SH-SY5Y (cell line): ENCODE data around the gene STAC3.

ENCODE experiments used
- GATA2 ChIP-seq: IDR thresholded peaks from 2 replicates; pipeline ENCODE4 v1.6.1; 2011; ENCODE audit warnings: mild to moderate bottlenecking, low read depth, low read length
- GATA3 ChIP-seq: IDR thresholded peaks from 2 replicates; pipeline ENCODE4 v1.6.1; 2011; ENCODE audit warnings: low read depth, mild to moderate bottlenecking, low read length, moderate library complexity

The STAC3 gene

DNA sequence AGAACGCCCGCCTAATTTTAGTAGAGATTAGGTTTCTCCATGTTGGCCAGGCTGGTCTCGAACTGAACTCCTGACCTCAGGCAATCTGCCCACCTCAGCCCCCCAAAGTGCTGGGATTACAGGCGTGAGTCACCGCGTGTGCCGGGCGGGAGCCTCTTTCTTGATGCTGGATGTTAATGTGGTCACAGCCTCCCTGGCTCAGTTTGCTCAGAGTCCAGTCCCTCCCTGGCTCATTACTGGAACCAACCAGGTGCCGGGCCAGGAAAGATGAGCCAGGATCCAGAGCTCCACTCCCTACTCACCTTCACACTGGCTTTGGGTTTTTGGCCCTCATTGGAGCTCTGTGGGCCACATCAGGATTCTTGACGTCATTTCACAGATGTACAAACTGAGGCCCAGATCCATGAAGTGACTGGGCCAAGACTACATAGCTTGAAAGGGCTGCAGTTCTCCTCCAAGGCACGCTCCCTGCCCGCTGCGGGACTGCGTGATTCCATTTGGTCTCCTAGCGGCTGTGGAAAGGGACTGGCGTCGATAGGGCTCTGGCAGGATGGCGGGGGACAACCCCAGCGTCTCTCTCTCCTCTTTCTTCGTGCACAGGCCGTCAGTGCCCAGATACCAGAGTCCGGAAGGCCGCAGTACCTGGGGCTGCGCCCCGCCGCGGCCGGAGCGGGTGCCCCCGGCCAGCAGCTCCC, 26.6 kb downstream of the STAC3 start:
- TF ChIP-seq GATA2 (no peak), GATA3 (no peak)

GRCh38 chr12:57223191-57224165, 27.5 kb downstream of the STAC3 start:
- TF ChIP-seq GATA2: no peak
- no peak for TF ChIP-seq GATA3

GRCh38 chr12:57222286-57223190, 28.4 kb downstream of the STAC3 start:
- TF ChIP-seq GATA3: no peak
- no peak for TF ChIP-seq GATA2

GRCh38 chr12:57221169-57221917, 29.6 kb downstream of the STAC3 start:
- TF ChIP-seq GATA2 (no peak), GATA3 (no peak)

GRCh38 chr12:57220770-57221168, 30.2 kb downstream of the STAC3 start:
- TF ChIP-seq GATA2 (no peak), GATA3 (no peak)

GRCh38 chr12:57219993-57220754, 30.8 kb downstream of the STAC3 start:
- TF ChIP-seq GATA3: no peak
- no peak for TF ChIP-seq GATA2

DNA sequence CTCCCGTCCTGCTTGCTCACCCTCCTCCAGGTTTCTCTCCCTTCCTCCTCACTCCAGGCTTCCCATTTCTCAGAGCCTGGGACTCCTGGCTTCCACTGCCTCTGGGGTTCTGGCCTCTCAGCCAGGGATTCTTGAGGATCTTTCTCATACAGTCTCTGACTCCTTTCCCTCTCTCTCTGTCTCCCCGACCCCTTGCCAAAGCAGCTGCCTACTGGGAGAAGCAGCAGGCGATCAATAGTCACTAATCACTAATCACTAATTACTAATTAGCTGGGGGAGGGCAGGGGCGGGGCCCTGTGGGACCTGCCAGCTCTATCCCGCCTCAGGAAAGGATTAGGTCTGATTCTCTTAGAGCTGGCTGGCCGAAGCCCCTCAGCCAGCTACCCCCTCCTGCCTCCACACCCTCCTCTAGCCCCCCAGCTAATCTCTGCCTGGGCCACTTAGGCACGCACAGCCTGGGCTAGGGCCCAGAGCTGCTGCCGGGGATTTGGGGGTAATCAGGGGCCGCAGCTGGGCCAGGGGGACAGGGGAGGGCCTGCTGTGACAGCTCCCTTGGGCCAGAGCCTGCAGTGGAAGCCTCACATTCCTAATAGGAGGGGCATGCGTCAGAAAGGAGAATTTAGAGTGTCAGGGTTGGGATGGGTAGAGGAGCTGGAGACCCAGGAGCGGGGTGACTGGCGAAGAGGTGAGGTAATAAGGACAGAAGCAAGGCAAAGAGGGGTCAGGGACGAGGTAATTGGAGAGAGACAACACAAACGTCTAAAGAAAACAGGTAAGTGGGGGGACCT, 31.6 kb downstream of the STAC3 start:
- no peak for TF ChIP-seq GATA3
- no peak for TF ChIP-seq GATA2

GRCh38 chr12:57218030-57218853, 32.7 kb downstream of the STAC3 start:
- TF ChIP-seq GATA3 (no peak), GATA2 (no peak)

GRCh38 chr12:57216921-57217879, 33.8 kb downstream of the STAC3 start:
- TF ChIP-seq GATA2 (no peak), GATA3 (no peak)
